ENCODE results near the gene TGM5.
"Not testable (repeated sequence)": the region's sequence is repeated elsewhere in the genome, so short reads cannot be mapped to it uniquely, and the experiment has no call there.

GRCh38 chr15:43198556-43198955 lies 68.2 kb downstream of the TGM5 start:
- not testable (repeated sequence) for TF ChIP-seq CTCF (IDR thresholded peaks at IDR 0.05); ZNF232 (CRISPR knock-in tag; IDR thresholded peaks at IDR 0.05); CREB1 (CRISPR knock-in tag; IDR thresholded peaks at IDR 0.05); NFYB (CRISPR knock-in tag; conservative IDR thresholded peaks at IDR 0.05; ENCODE audit: low read depth); ZNF423 (CRISPR knock-in tag; IDR thresholded peaks at IDR 0.05); ZNF121 (CRISPR knock-in tag; IDR thresholded peaks at IDR 0.05); NR2C2 (CRISPR knock-in tag; IDR thresholded peaks at IDR 0.05); CREM (CRISPR knock-in tag; IDR thresholded peaks at IDR 0.05); HMGXB4 (CRISPR knock-in tag; IDR thresholded peaks at IDR 0.05); ATF1 (CRISPR knock-in tag; IDR thresholded peaks at IDR 0.05)

Data from WTC11 (cell line).